A549 (cell line): ENCODE results near the gene CCL3. TPM values are rescaled to one million over a fixed set of nuclear protein-coding genes. Genes with fewer than 3 reads are reported as not detected.

Source experiments
- ATAC-seq, 2 experiments: fragments of 200-7000 bp in 1 of 2; fragments of >200 bp in 1 of 2; cut with Nextera tagmentation in 1 of 2; cut with Tn5 transposase in 1 of 2; 3 replicates each; pipeline versions ENCODE4 v1.8.0 to v1.9.1; 2018 to 2020; ENCODE audit warnings: mild to moderate bottlenecking in 1 of 2, moderate library complexity in 1 of 2
- CTCF ChIA-PET: fragments of 300-600 bp; sonication (Branson Sonifier 250); formaldehyde crosslinking; extraction: SDS; loops from one replicate; lab custom pipeline; 2021; ENCODE audit warnings: antibody characterized with exemption, inconsistent platforms; lab: Yijun Ruan, JAX
- POLR2A ChIA-PET: fragments of 350-600 bp; formaldehyde crosslinking; extraction: SDS; loops from one replicate; lab custom pipeline; 2021; ENCODE audit warnings: antibody characterized with exemption, inconsistent platforms; lab: Yijun Ruan, JAX
- DNase-seq, 2 experiments: peaks; one replicate each; pipeline versions ENCODE4 v3.0.0 to v3.0.0-alpha.2; 2011 to 2016; ENCODE audit warnings: low read depth in 1 of 2, low spot score in 1 of 2
- FAIRE-seq: peaks from 2 replicates; lab custom pipeline; 2011; peaks lifted over from hg19 to GRCh38; lab: Jason Lieb, UNC
- H3K27ac ChIP-seq, 2 experiments: fragments of >200 bp; sonication (Bioruptor Twin); formaldehyde crosslinking; 3 replicates each; pipeline ENCODE4 v1.5.1; 2016 to 2017
- H3K4me1 ChIP-seq: fragments of >200 bp; sonication (Bioruptor Twin); formaldehyde crosslinking; 3 replicates; pipeline ENCODE4 v1.6.1; 2016
- H3K4me2 ChIP-seq: fragments of >200 bp; sonication (Bioruptor Twin); formaldehyde crosslinking; 3 replicates; pipeline ENCODE4 v1.6.1; 2016
- H3K4me3 ChIP-seq: fragments of >200 bp; sonication (Bioruptor Twin); formaldehyde crosslinking; 3 replicates; pipeline ENCODE4 v1.5.1; 2016
- H3K9me3 ChIP-seq: fragments of >200 bp; sonication (Bioruptor Twin); formaldehyde crosslinking; 3 replicates; pipeline ENCODE4 v1.6.1; 2016
- BHLHE40 ChIP-seq: IDR thresholded peaks from 2 replicates; pipeline ENCODE4 v1.6.1; 2012; ENCODE audit warnings: low read depth, low read length, inconsistent platforms
- CBX8 ChIP-seq: fragments of 200-600 bp; sonication (generic); IDR thresholded peaks from 2 replicates; pipeline ENCODE4 v1.6.1; 2016
- CHD2 ChIP-seq: fragments of 150-350 bp; IDR thresholded peaks from 2 replicates; pipeline ENCODE4 v1.6.1; 2014; ENCODE audit warnings: low read length; ENCODE audit not compliant: partially characterized antibody
- CHD4 ChIP-seq: fragments of 200-600 bp; sonication (generic); IDR thresholded peaks from 2 replicates; pipeline ENCODE4 v1.6.1; 2016; ENCODE audit warnings: antibody characterized with exemption, mild to moderate bottlenecking, borderline replicate concordance
- EHF ChIP-seq: fragments of 250-450 bp; sonication (Bioruptor Pico); IDR thresholded peaks from 2 replicates; pipeline ENCODE4 v1.5.0; 2020; ENCODE audit warnings: mild to moderate bottlenecking
- EP300 ChIP-seq, 2 experiments: fragments of >200 bp; sonication (Bioruptor Twin); formaldehyde crosslinking; IDR thresholded peaks; 2 replicates in 1 of 2; 3 replicates in 1 of 2; pipeline ENCODE4 v1.6.1; 2016 to 2017
- FOSB ChIP-seq: fragments of 250-450 bp; sonication (Bioruptor Pico); IDR thresholded peaks from 2 replicates; pipeline ENCODE4 v1.5.0; 2020; ENCODE audit warnings: mild to moderate bottlenecking, moderate library complexity
- FOSL2 ChIP-seq, 2 experiments: fragments of 450-650 bp in 1 of 2; fragments of >200 bp in 1 of 2; sonication (Bioruptor Twin) in 1 of 2; formaldehyde crosslinking; IDR thresholded peaks; 2 replicates each; pipeline versions ENCODE4 v1.5.0 to v1.6.1; 2016 to 2020; ENCODE audit warnings: mild to moderate bottlenecking in 1 of 2, moderate library complexity in 1 of 2
- HEYL ChIP-seq: fragments of 250-450 bp; sonication (Bioruptor Pico); IDR thresholded peaks from 2 replicates; pipeline ENCODE4 v1.8.0; 2021; ENCODE audit warnings: mild to moderate bottlenecking, moderate library complexity
- HOXB13 ChIP-seq: fragments of 250-450 bp; sonication (Bioruptor Pico); IDR thresholded peaks from 2 replicates; pipeline ENCODE4 v1.5.0; 2020; ENCODE audit warnings: low read depth, mild to moderate bottlenecking, moderate library complexity
- JUN ChIP-seq, 2 experiments: fragments of >200 bp; sonication (Bioruptor Twin); formaldehyde crosslinking; IDR thresholded peaks; 2 replicates in 1 of 2; 3 replicates in 1 of 2; pipeline ENCODE4 v1.6.1; 2016 to 2017
- JUNB ChIP-seq: fragments of >200 bp; sonication (Bioruptor Twin); formaldehyde crosslinking; IDR thresholded peaks from 2 replicates; pipeline ENCODE4 v1.6.1; 2016
- KDM1A ChIP-seq: fragments of 200-600 bp; sonication (generic); IDR thresholded peaks from 2 replicates; pipeline ENCODE4 v1.6.1; 2016; ENCODE audit warnings: low read depth, mild to moderate bottlenecking
- KDM5A ChIP-seq: fragments of 200-600 bp; sonication (generic); IDR thresholded peaks from 2 replicates; pipeline ENCODE4 v1.6.1; 2016; ENCODE audit warnings: antibody characterized with exemption, mild to moderate bottlenecking
- MAFK ChIP-seq: fragments of 450-650 bp; IDR thresholded peaks from 2 replicates; pipeline ENCODE4 v1.6.1; 2014; ENCODE audit not compliant: partially characterized antibody
- NFE2L2 ChIP-seq: fragments of 150-350 bp; conservative IDR thresholded peaks from 2 replicates; pipeline ENCODE4 v1.6.1; 2014; ENCODE audit warnings: low read length
- NPAS2 ChIP-seq: fragments of 250-450 bp; sonication (Bioruptor Pico); IDR thresholded peaks from 2 replicates; pipeline ENCODE4 v1.8.0; 2022; ENCODE audit warnings: mild to moderate bottlenecking, moderate library complexity, borderline replicate concordance
- POLR2A ChIP-seq: IDR thresholded peaks from 2 replicates; pipeline ENCODE4 v1.6.1; 2012; ENCODE audit warnings: mild to moderate bottlenecking, low read length
- RAD21 ChIP-seq, 2 experiments: fragments of >200 bp in 1 of 2; sonication (Bioruptor Twin) in 1 of 2; formaldehyde crosslinking in 1 of 2; IDR thresholded peaks in 1 of 2; conservative IDR thresholded peaks in 1 of 2; 2 replicates in 1 of 2; 3 replicates in 1 of 2; pipeline ENCODE4 v1.6.1; 2012 to 2018; ENCODE audit warnings: inconsistent platforms in 1 of 2
- RARB ChIP-seq: fragments of 250-450 bp; sonication (Bioruptor Pico); IDR thresholded peaks from 2 replicates; pipeline ENCODE4 v1.8.0; 2021; ENCODE audit warnings: mild to moderate bottlenecking, moderate library complexity
- RCOR1 ChIP-seq: fragments of 150-350 bp; IDR thresholded peaks from 2 replicates; pipeline ENCODE4 v1.6.1; 2014; ENCODE audit warnings: antibody characterized with exemption, low read length, low read depth
- RFX5 ChIP-seq: fragments of 450-650 bp; IDR thresholded peaks from 2 replicates; pipeline ENCODE4 v1.7.1; 2014; ENCODE audit warnings: antibody characterized with exemption, mild to moderate bottlenecking, moderate library complexity
- RNF2 ChIP-seq: fragments of 200-600 bp; sonication (generic); IDR thresholded peaks from 2 replicates; pipeline ENCODE4 v1.6.1; 2016; ENCODE audit warnings: low read depth, mild to moderate bottlenecking, antibody characterized with exemption, moderate library complexity, borderline replicate concordance
- SREBF2 ChIP-seq: fragments of 450-650 bp; IDR thresholded peaks from 2 replicates; pipeline ENCODE4 v1.6.1; 2014; ENCODE audit warnings: mild to moderate bottlenecking, moderate library complexity
- WGBS: methylation state at CpG from one replicate; pipeline ENCODE4 v1.1.6; 2017; ENCODE audit errors: missing lambda C conversion rate; 5-methylcytosine and 5-hydroxymethylcytosine counted together
- polyA plus RNA-seq, 4 experiments: library from polyadenylated mRNA; depleted of rRNA in 3 of 4; stranded (reverse); fragments of >200 nt; fragmentation: RNase III in 1 of 4; extraction: RNeasy Plus Mini Kit Qiagen cat#74134 plus additional on column Dnase treatment in 1 of 4; gene quantifications; 2 replicates in 3 of 4; 3 replicates in 1 of 4; pipeline ENCODE4 v1.2.3, GENCODE V29; 2011 to 2017
- TF ChIP-seq, protein P1 (sequence below): fragments of >200 bp; sonication (Bioruptor Twin); formaldehyde crosslinking; IDR thresholded peaks from 2 replicates; pipeline ENCODE4 v1.6.1; 2016
- TF ChIP-seq, protein P2 (sequence below): fragments of 200-600 bp; sonication (generic); IDR thresholded peaks from 2 replicates; pipeline ENCODE4 v1.6.1; 2016; ENCODE audit warnings: antibody characterized with exemption, mild to moderate bottlenecking, moderate library complexity
- TF ChIP-seq, protein P3 (sequence below): fragments of 250-450 bp; sonication (Bioruptor Pico); IDR thresholded peaks from 2 replicates; pipeline ENCODE4 v1.5.0; 2020; ENCODE audit warnings: low read depth, mild to moderate bottlenecking, moderate library complexity
- TF ChIP-seq, protein P4 (sequence below): fragments of 150-350 bp; IDR thresholded peaks from 2 replicates; pipeline ENCODE4 v1.6.1; 2014; ENCODE audit warnings: low read depth, mild to moderate bottlenecking, low read length
- TF ChIP-seq, protein P5 (sequence below): fragments of >200 bp; sonication (Bioruptor Twin); formaldehyde crosslinking; IDR thresholded peaks from 3 replicates; pipeline ENCODE4 v1.6.1; 2016
- TF ChIP-seq, protein P6 (sequence below): IDR thresholded peaks from 2 replicates; pipeline ENCODE4 v1.6.1; 2012

Gene CCL3
- polyA plus RNA-seq, 2 of the 4 experiments (the other 2 are of a cell fraction): not detected

DNA sequence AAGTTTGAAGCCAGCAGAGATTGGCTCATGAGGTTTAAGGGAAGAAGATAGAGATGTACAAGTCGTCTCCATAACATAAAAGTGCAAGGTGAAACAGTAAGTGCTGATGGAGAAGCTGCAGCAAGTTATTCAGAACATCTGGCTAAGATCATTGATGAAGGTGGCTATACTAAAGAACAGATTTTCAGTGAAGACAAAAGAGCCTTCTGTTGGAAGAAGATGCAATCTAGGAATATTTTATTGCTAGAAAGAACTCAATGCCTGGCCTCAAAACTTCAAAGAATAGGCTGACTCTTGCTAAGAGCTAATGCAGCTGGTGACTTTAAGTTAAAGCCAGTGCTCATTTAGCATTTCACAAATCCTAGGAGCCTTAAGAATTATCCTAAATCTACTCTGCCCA is 39.7 kb upstream of the CCL3 start:
- Histone ChIP-seq H3K27ac (no peak overlapping the region), H3K4me3 (no peak overlapping the region), H3K4me1 (no peaks in the 10 kb centered on the region), H3K4me2 (no peak overlapping the region), H3K9me3 (0 out of 3 replicates have a peak, but pooled peaks cover 6% of the 10 kb centered on the region)
- no peak for DNase-seq
- POLR2A ChIA-PET: no interaction called here
- WGBS: 3% methylated on average over 1 of the region's 1 CpG
- TF ChIP-seq FOSL2 (IDR thresholded peaks at IDR 0.05) (no peak), FOSL2 (CRISPR knock-in tag; IDR thresholded peaks at IDR 0.05) (no peak), BHLHE40 (no peak), EHF (CRISPR knock-in tag) (no peak), RAD21 (conservative IDR thresholded peaks at IDR 0.05 in 1 of 2, IDR thresholded peaks at IDR 0.05 in 1 of 2) (no peak), KDM5A (no peak), POLR2A (no peak), RARB (no peak), CHD2 (no peak), RCOR1 (no peak), NFE2L2 (no peak), FOSB (CRISPR knock-in tag) (no peak), RNF2 (no peak), JUN (IDR thresholded peaks at IDR 0.05) (no peak), RFX5 (no peak), KDM1A (no peak), MAFK (no peak), SREBF2 (no peak)
- TF ChIP-seq, protein P1, sequence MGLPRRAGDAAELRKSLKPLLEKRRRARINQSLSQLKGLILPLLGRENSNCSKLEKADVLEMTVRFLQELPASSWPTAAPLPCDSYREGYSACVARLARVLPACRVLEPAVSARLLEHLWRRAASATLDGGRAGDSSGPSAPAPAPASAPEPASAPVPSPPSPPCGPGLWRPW: no peak
- TF ChIP-seq, protein P2, sequence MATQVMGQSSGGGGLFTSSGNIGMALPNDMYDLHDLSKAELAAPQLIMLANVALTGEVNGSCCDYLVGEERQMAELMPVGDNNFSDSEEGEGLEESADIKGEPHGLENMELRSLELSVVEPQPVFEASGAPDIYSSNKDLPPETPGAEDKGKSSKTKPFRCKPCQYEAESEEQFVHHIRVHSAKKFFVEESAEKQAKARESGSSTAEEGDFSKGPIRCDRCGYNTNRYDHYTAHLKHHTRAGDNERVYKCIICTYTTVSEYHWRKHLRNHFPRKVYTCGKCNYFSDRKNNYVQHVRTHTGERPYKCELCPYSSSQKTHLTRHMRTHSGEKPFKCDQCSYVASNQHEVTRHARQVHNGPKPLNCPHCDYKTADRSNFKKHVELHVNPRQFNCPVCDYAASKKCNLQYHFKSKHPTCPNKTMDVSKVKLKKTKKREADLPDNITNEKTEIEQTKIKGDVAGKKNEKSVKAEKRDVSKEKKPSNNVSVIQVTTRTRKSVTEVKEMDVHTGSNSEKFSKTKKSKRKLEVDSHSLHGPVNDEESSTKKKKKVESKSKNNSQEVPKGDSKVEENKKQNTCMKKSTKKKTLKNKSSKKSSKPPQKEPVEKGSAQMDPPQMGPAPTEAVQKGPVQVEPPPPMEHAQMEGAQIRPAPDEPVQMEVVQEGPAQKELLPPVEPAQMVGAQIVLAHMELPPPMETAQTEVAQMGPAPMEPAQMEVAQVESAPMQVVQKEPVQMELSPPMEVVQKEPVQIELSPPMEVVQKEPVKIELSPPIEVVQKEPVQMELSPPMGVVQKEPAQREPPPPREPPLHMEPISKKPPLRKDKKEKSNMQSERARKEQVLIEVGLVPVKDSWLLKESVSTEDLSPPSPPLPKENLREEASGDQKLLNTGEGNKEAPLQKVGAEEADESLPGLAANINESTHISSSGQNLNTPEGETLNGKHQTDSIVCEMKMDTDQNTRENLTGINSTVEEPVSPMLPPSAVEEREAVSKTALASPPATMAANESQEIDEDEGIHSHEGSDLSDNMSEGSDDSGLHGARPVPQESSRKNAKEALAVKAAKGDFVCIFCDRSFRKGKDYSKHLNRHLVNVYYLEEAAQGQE: no peak
- TF ChIP-seq, protein P3, sequence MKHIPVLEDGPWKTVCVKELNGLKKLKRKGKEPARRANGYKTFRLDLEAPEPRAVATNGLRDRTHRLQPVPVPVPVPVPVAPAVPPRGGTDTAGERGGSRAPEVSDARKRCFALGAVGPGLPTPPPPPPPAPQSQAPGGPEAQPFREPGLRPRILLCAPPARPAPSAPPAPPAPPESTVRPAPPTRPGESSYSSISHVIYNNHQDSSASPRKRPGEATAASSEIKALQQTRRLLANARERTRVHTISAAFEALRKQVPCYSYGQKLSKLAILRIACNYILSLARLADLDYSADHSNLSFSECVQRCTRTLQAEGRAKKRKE: no peak
- CTCF ChIA-PET: interaction anchor here (0.6 to 8.2 kb wide), 3 partner anchors 19 to 160 kb away, joined by 3 to 83 read pairs (median 3); no protein-coding TSS in a partner anchor
- no peak for ATAC-seq
- FAIRE-seq: no peak

DNA sequence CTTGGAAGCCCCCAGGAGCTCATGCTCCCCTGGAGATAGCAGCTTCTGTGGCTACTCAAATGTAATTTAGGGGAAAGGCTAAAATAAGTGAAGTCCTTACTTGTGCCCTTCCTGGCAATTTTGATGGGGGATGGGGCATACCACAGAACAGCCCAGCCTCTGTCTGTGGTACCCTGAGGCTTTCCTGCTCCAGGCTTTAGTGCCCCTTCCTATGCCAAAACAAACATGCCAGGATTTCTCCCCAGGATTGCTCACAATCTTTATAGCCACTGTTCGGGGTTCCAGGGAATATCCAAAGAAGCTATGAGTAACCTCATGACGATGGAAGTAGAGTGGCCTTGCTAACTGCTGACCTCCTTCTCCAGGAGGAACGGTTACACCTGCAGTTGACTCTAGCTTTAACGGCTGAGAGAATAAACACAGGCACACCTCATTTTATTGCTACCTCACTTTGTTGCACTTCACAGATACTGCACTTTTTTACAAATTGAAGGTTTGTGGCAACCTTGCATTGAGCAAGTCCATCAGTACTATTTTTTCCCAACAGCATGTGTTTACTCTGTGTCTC is 38.6 kb upstream of the CCL3 start:
- 8% methylated on average over 4 of the region's 4 CpGs for WGBS
- POLR2A ChIA-PET: no interaction called here
- Histone ChIP-seq H3K4me3 (no peak overlapping the region), H3K4me2 (no peak overlapping the region), H3K4me1 (no peaks in the 10 kb centered on the region), H3K9me3 (0 out of 3 replicates have a peak, but pooled peaks cover 6% of the 10 kb centered on the region), H3K27ac (no peak overlapping the region)
- no peak for FAIRE-seq
- no peak for ATAC-seq
- CTCF ChIA-PET: interaction anchor here (0.5 to 1.6 kb wide), 11 partner anchors 9 to 819 kb away, joined by 3 to 6 read pairs (median 3); no protein-coding TSS in a partner anchor
- no peak for DNase-seq
- TF ChIP-seq FOSL2 (IDR thresholded peaks at IDR 0.05) (no peak), FOSL2 (CRISPR knock-in tag; IDR thresholded peaks at IDR 0.05) (no peak), JUN (IDR thresholded peaks at IDR 0.05) (no peak), EP300 (IDR thresholded peaks at IDR 0.05) (no peak), HOXB13 (CRISPR knock-in tag) (no peak), NPAS2 (CRISPR knock-in tag) (no peak), NFE2L2 (no peak), RCOR1 (no peak), CHD4 (no peak), EHF (CRISPR knock-in tag) (no peak), CBX8 (no peak), SREBF2 (no peak), HEYL (CRISPR knock-in tag) (no peak), JUNB (no peak)
- TF ChIP-seq, protein P1: no peak
- TF ChIP-seq, protein P4, sequence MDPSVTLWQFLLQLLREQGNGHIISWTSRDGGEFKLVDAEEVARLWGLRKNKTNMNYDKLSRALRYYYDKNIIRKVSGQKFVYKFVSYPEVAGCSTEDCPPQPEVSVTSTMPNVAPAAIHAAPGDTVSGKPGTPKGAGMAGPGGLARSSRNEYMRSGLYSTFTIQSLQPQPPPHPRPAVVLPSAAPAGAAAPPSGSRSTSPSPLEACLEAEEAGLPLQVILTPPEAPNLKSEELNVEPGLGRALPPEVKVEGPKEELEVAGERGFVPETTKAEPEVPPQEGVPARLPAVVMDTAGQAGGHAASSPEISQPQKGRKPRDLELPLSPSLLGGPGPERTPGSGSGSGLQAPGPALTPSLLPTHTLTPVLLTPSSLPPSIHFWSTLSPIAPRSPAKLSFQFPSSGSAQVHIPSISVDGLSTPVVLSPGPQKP: no peak
- TF ChIP-seq, protein P5, sequence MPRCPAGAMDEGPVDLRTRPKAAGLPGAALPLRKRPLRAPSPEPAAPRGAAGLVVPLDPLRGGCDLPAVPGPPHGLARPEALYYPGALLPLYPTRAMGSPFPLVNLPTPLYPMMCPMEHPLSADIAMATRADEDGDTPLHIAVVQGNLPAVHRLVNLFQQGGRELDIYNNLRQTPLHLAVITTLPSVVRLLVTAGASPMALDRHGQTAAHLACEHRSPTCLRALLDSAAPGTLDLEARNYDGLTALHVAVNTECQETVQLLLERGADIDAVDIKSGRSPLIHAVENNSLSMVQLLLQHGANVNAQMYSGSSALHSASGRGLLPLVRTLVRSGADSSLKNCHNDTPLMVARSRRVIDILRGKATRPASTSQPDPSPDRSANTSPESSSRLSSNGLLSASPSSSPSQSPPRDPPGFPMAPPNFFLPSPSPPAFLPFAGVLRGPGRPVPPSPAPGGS: no peak
- TF ChIP-seq, protein P6, sequence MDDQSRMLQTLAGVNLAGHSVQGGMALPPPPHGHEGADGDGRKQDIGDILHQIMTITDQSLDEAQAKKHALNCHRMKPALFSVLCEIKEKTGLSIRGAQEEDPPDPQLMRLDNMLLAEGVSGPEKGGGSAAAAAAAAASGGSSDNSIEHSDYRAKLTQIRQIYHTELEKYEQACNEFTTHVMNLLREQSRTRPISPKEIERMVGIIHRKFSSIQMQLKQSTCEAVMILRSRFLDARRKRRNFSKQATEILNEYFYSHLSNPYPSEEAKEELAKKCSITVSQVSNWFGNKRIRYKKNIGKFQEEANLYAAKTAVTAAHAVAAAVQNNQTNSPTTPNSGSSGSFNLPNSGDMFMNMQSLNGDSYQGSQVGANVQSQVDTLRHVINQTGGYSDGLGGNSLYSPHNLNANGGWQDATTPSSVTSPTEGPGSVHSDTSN: no peak
